GM12878 (cell line): ENCODE data around the gene OR6P1. TPM values are rescaled to one million over a fixed set of nuclear protein-coding genes. Genes with fewer than 3 reads are reported as not detected.

ENCODE experiments used
- ATAC-seq: fragments of 200-7000 bp; cut with Tn5 transposase; 3 replicates; pipeline ENCODE4 v1.9.1; 2020; ENCODE audit warnings: mild to moderate bottlenecking, moderate library complexity
- BruUV-seq: library from RNA; stranded (reverse); fragments of 400-500 nt; replicated peaks from 2 replicates; lab custom pipeline; 2021; lab: Mats Ljungman, UMichigan
- CTCF ChIA-PET: fragments of 300-600 bp; sonication (Branson Sonifier 250); formaldehyde crosslinking; extraction: SDS; loops from one replicate; lab custom pipeline; 2021; ENCODE audit warnings: inconsistent platforms; lab: Yijun Ruan, JAX
- POLR2A ChIA-PET: fragments of 350-600 bp; formaldehyde crosslinking; extraction: SDS; loops from one replicate; lab custom pipeline; 2021; ENCODE audit warnings: inconsistent platforms; lab: Charles Lee
- RAD21 ChIA-PET: fragments of 300-600 bp; sonication (Branson Sonifier 250); formaldehyde crosslinking; loops from one replicate; lab custom pipeline; 2023; ENCODE audit warnings: antibody characterized with exemption; ENCODE audit not compliant: unreplicated experiment; lab: Charles Lee
- SMC1A ChIA-PET: fragments of 300-600 bp; sonication (Branson Sonifier 250); formaldehyde crosslinking; loops from one replicate; lab custom pipeline; 2023; ENCODE audit not compliant: unreplicated experiment, uncharacterized antibody; lab: Charles Lee
- DNase-seq: peaks from one replicate; pipeline ENCODE4 v3.0.0-alpha.2; 2011; ENCODE audit warnings: low read depth, low spot score
- FAIRE-seq: peaks from 3 replicates; lab custom pipeline; 2011; peaks lifted over from hg19 to GRCh38; lab: Jason Lieb, UNC
- H2AFZ ChIP-seq: 2 replicates; pipeline ENCODE4 v1.6.0; 2011; ENCODE audit warnings: low read depth, low read length, control low read depth; ENCODE audit not compliant: control insufficient read depth
- H3K27ac ChIP-seq: 2 replicates; pipeline ENCODE4 v1.5.1; 2011; ENCODE audit warnings: control low read depth; ENCODE audit not compliant: control insufficient read depth, insufficient read depth
- H3K27me3 ChIP-seq, 2 experiments: replicated peaks in 1 of 2; 2 replicates each; pipeline versions ENCODE4 v1.6.0 to v1.6.1; 2011; ENCODE audit warnings: low read length in 1 of 2; ENCODE audit not compliant: control insufficient read depth in 2 of 2, insufficient read depth in 2 of 2
- H3K36me3 ChIP-seq, 2 experiments: 2 replicates each; pipeline ENCODE4 v1.5.1; 2011; ENCODE audit warnings: low read length in 1 of 2; ENCODE audit not compliant: control insufficient read depth in 2 of 2, insufficient read depth in 2 of 2
- H3K4me1 ChIP-seq: 2 replicates; pipeline ENCODE4 v1.6.1; 2011; ENCODE audit warnings: mild to moderate bottlenecking, low read length, moderate library complexity, mixed read lengths; ENCODE audit not compliant: control insufficient read depth, insufficient read depth
- H3K4me2 ChIP-seq: 2 replicates; pipeline ENCODE4 v1.6.0; 2011; ENCODE audit warnings: control low read depth; ENCODE audit not compliant: control insufficient read depth, insufficient read depth
- H3K4me3 ChIP-seq: fragments of 200-600 bp; sonication (generic); 2 replicates; pipeline ENCODE4 v1.5.1; 2016
- H3K79me2 ChIP-seq: 2 replicates; pipeline ENCODE4 v1.6.0; 2011; ENCODE audit warnings: low read length; ENCODE audit not compliant: control insufficient read depth, insufficient read depth
- H3K9ac ChIP-seq: 2 replicates; pipeline ENCODE4 v1.8.0; 2011; ENCODE audit warnings: low read length, control low read depth, mixed read lengths; ENCODE audit not compliant: control insufficient read depth, insufficient read depth
- H3K9me3 ChIP-seq: replicated peaks from 3 replicates; pipeline ENCODE4 v1.5.1; 2011; ENCODE audit warnings: mild to moderate bottlenecking, low read length; ENCODE audit not compliant: control insufficient read depth, insufficient read depth
- H4K20me1 ChIP-seq: 2 replicates; pipeline ENCODE4 v1.6.0; 2011; ENCODE audit not compliant: control insufficient read depth, insufficient read depth
- NBN ChIP-seq: fragments of 450-650 bp; IDR thresholded peaks from 2 replicates; pipeline ENCODE4 v1.6.1; 2016
- NR2C1 ChIP-seq: fragments of 450-650 bp; IDR thresholded peaks from 2 replicates; pipeline ENCODE4 v1.6.1; 2017; ENCODE audit warnings: antibody characterized with exemption, mild to moderate bottlenecking, moderate library complexity
- POLR2AphosphoS2 ChIP-seq: IDR thresholded peaks from 2 replicates; pipeline ENCODE4 v1.6.1; 2011; ENCODE audit warnings: low read depth, mild to moderate bottlenecking, low read length, improper control_type of control experiment, moderate library complexity
- RB1 ChIP-seq: fragments of 450-650 bp; formaldehyde crosslinking; IDR thresholded peaks from 2 replicates; pipeline ENCODE4 v1.6.1; 2017; ENCODE audit warnings: mild to moderate bottlenecking, borderline replicate concordance
- SP1 ChIP-seq: IDR thresholded peaks from one replicate; pipeline ENCODE4 v1.6.1; 2011; ENCODE audit warnings: low read depth, low read length
- STAT1 ChIP-seq: fragments of 450-650 bp; conservative IDR thresholded peaks from 2 replicates; pipeline ENCODE4 v1.6.1; 2014; ENCODE audit warnings: antibody characterized with exemption, mild to moderate bottlenecking
- TCF3 ChIP-seq: IDR thresholded peaks from 2 replicates; pipeline ENCODE4 v1.6.1; 2012; ENCODE audit warnings: low read depth, mild to moderate bottlenecking, low read length, borderline replicate concordance; ENCODE audit not compliant: insufficient read depth
- YBX1 ChIP-seq: fragments of 450-650 bp; IDR thresholded peaks from 2 replicates; pipeline ENCODE4 v1.6.1; 2016; ENCODE audit warnings: antibody characterized with exemption
- ZBED1 ChIP-seq: IDR thresholded peaks from 2 replicates; pipeline ENCODE4 v1.6.1; 2016; ENCODE audit warnings: borderline replicate concordance
- ZZZ3 ChIP-seq: IDR thresholded peaks from 2 replicates; pipeline ENCODE4 v1.6.1; 2011; ENCODE audit warnings: low read depth; ENCODE audit not compliant: control insufficient read depth, insufficient read length
- WGBS: methylation state at CpG from one replicate; pipeline ENCODE4 v1.1.6; 2016; ENCODE audit warnings: low lambda C conversion rate; ENCODE audit not compliant: insufficient replicate concordance, insufficient coverage; ENCODE audit errors: missing lambda C conversion rate; 5-methylcytosine and 5-hydroxymethylcytosine counted together
- in situ Hi-C: fragments of 300-500 bp; cut with MboI; formaldehyde crosslinking; loops from 9 replicates; pipeline ENCODE4 v1.14.3; 2018; ENCODE audit warnings: mixed read lengths
- intact Hi-C: fragments of 100-400 bp; cut with micrococcal nuclease; formaldehyde crosslinking; loops from one replicate; pipeline ENCODE4 v1.14.2; 2022; ENCODE audit not compliant: unreplicated experiment
- polyA plus RNA-seq, 11 experiments: library from polyadenylated mRNA; depleted of rRNA in 4 of 11; unstranded in 6 of 11; stranded (reverse) in 5 of 11; fragments of >200 nt; fragmentation: Nextera tagmentation in 4 of 11; fragmentation: Illumina TruSeq in 1 of 11; extraction: Ambion mirVana in 4 of 11; extraction: Trizol in 1 of 11; gene quantifications; 1 replicate in 1 of 11; 2 replicates in 10 of 11; pipeline versions ENCODE4 v1.2.1 to v1.2.3, GENCODE V29; 2011 to 2016; ENCODE audit warnings: inconsistent platforms in 2 of 11, missing spikeins in 2 of 11, low read depth in 1 of 11
- total RNA-seq, 4 experiments: library from RNA; depleted of rRNA in 3 of 4; stranded (reverse); fragments of >200 nt in 3 of 4; fragmentation: Illumina TruSeq in 1 of 4; extraction: Trizol in 1 of 4; gene quantifications; 2 replicates each; pipeline versions ENCODE4 v1.2.1 to v1.2.3, GENCODE V29; 2013 to 2021
- TF ChIP-seq, protein P1 (sequence below): IDR thresholded peaks from 2 replicates; pipeline ENCODE4 v1.6.1; 2011; ENCODE audit warnings: low read depth, low read length, improper control_type of control experiment, borderline replicate concordance
- TF ChIP-seq, protein P2 (sequence below): IDR thresholded peaks from 2 replicates; pipeline ENCODE4 v1.6.1; 2011; ENCODE audit warnings: borderline replicate concordance, low read depth, mild to moderate bottlenecking, moderate library complexity, mixed read lengths, low read length; ENCODE audit not compliant: insufficient read depth; ENCODE audit errors: extremely low read length
- TF ChIP-seq, protein P3 (sequence below): IDR thresholded peaks from 2 replicates; pipeline ENCODE4 v1.6.1; 2012; ENCODE audit warnings: improper control_type of control experiment, low read depth, low read length; ENCODE audit not compliant: insufficient replicate concordance
- TF ChIP-seq, protein P4 (sequence below): IDR thresholded peaks from 2 replicates; pipeline ENCODE4 v1.6.1; 2012; ENCODE audit warnings: low read length, inconsistent platforms

OR6P1 gene
- total and polyA plus RNA-seq, 10 of the 15 experiments (the other 5 are each of a cell fraction or from before 2014, with no cell fraction given) = not detected

DNA sequence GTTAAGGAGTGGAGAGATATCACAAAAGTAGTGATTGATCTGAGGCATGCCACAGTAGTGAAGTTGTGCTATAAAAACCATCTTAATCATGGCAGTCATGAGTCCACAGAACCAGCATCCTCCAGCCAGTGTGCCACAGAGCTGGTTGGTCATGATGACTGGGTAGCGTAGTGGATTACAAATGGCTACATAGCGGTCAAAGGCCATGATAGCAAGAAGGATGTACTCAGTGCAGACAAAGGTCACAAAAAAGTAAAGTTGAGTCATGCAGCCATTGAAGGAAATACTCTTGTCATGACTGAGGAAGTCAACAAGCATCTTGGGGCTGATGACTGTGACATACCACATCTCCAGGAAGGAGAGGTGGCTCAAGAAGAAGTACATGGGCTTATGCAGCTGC lies 22.8 kb downstream of the OR6P1 start:
- BruUV-seq = no TSS peak
- ChIA-PET RAD21 (no interaction called here), CTCF (no interaction called here), POLR2A (no interaction called here), SMC1A (interaction anchor here (1.0 kb wide), 1 partner anchor 101 kb away, joined by 3 read pairs; no protein-coding TSS in a partner anchor)
- no peak for ATAC-seq
- no peaks in the 10 kb centered on the region for H3K36me3 ChIP-seq
- intact Hi-C loops (no loop called here), in situ Hi-C loops (no loop called here)
- no peak for DNase-seq
- H4K20me1 ChIP-seq = no peaks in the 10 kb centered on the region
- no peak for FAIRE-seq
- no peaks in the 10 kb centered on the region for H3K4me1 ChIP-seq
- no peak overlapping the region for H3K9ac ChIP-seq
- no peaks in the 10 kb centered on the region; a peak in 1 of 4 replicates for H3K27me3 ChIP-seq
- WGBS = 41% methylated on average over 2 of the region's 2 CpGs
- no peak overlapping the region for H2AFZ ChIP-seq
- H3K27ac ChIP-seq = no peak overlapping the region
- no peaks in the 10 kb centered on the region for H3K79me2 ChIP-seq
- H3K4me3 ChIP-seq = no peak overlapping the region
- no peak overlapping the region for H3K4me2 ChIP-seq
- H3K9me3 ChIP-seq = no peaks in the 10 kb centered on the region
- TF ChIP-seq TCF3 = no peak
- no peak for TF ChIP-seq SP1
- no peak for TF ChIP-seq STAT1
- TF ChIP-seq ZZZ3 = no peak
- no peak for TF ChIP-seq YBX1
- TF ChIP-seq, protein P1, sequence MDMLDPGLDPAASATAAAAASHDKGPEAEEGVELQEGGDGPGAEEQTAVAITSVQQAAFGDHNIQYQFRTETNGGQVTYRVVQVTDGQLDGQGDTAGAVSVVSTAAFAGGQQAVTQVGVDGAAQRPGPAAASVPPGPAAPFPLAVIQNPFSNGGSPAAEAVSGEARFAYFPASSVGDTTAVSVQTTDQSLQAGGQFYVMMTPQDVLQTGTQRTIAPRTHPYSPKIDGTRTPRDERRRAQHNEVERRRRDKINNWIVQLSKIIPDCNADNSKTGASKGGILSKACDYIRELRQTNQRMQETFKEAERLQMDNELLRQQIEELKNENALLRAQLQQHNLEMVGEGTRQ = no peak
- no peak for TF ChIP-seq POLR2AphosphoS2
- TF ChIP-seq, protein P2, sequence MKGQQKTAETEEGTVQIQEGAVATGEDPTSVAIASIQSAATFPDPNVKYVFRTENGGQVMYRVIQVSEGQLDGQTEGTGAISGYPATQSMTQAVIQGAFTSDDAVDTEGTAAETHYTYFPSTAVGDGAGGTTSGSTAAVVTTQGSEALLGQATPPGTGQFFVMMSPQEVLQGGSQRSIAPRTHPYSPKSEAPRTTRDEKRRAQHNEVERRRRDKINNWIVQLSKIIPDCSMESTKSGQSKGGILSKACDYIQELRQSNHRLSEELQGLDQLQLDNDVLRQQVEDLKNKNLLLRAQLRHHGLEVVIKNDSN = no peak
- TF ChIP-seq, protein P3, sequence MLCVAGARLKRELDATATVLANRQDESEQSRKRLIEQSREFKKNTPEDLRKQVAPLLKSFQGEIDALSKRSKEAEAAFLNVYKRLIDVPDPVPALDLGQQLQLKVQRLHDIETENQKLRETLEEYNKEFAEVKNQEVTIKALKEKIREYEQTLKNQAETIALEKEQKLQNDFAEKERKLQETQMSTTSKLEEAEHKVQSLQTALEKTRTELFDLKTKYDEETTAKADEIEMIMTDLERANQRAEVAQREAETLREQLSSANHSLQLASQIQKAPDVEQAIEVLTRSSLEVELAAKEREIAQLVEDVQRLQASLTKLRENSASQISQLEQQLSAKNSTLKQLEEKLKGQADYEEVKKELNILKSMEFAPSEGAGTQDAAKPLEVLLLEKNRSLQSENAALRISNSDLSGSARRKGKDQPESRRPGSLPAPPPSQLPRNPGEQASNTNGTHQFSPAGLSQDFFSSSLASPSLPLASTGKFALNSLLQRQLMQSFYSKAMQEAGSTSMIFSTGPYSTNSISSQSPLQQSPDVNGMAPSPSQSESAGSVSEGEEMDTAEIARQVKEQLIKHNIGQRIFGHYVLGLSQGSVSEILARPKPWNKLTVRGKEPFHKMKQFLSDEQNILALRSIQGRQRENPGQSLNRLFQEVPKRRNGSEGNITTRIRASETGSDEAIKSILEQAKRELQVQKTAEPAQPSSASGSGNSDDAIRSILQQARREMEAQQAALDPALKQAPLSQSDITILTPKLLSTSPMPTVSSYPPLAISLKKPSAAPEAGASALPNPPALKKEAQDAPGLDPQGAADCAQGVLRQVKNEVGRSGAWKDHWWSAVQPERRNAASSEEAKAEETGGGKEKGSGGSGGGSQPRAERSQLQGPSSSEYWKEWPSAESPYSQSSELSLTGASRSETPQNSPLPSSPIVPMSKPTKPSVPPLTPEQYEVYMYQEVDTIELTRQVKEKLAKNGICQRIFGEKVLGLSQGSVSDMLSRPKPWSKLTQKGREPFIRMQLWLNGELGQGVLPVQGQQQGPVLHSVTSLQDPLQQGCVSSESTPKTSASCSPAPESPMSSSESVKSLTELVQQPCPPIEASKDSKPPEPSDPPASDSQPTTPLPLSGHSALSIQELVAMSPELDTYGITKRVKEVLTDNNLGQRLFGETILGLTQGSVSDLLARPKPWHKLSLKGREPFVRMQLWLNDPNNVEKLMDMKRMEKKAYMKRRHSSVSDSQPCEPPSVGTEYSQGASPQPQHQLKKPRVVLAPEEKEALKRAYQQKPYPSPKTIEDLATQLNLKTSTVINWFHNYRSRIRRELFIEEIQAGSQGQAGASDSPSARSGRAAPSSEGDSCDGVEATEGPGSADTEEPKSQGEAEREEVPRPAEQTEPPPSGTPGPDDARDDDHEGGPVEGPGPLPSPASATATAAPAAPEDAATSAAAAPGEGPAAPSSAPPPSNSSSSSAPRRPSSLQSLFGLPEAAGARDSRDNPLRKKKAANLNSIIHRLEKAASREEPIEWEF = no peak
- TF ChIP-seq ZBED1 = no peak
- no peak for TF ChIP-seq NBN
- no peak for TF ChIP-seq NR2C1
- TF ChIP-seq, protein P4, sequence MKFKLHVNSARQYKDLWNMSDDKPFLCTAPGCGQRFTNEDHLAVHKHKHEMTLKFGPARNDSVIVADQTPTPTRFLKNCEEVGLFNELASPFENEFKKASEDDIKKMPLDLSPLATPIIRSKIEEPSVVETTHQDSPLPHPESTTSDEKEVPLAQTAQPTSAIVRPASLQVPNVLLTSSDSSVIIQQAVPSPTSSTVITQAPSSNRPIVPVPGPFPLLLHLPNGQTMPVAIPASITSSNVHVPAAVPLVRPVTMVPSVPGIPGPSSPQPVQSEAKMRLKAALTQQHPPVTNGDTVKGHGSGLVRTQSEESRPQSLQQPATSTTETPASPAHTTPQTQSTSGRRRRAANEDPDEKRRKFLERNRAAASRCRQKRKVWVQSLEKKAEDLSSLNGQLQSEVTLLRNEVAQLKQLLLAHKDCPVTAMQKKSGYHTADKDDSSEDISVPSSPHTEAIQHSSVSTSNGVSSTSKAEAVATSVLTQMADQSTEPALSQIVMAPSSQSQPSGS = no peak
- no peak for TF ChIP-seq RB1
